Kidney (tissue), 14 donors: ENCODE measurements around the gene GALNT17. TPM values are rescaled to one million over a fixed set of nuclear protein-coding genes. Genes with fewer than 3 reads are reported as not detected.
A peak's percentile ranks its signal among the peaks of the same experiment; 100 is the strongest.

Source experiments
- DNase-seq, 5 donors: peaks; one replicate each; pipeline ENCODE4 v3.0.0-alpha.2; 2013 to 2020
- FAIRE-seq: peaks from 2 replicates; lab custom pipeline; 2012; peaks lifted over from hg19 to GRCh38; lab: Jason Lieb, UNC
- H3K27ac ChIP-seq, 2 donors: one replicate each; pipeline ENCODE4 v1.7.0; 2013; ENCODE audit warnings: low read depth in 2 of 2, low read length in 2 of 2, inconsistent platforms in 1 of 2
- H3K27me3 ChIP-seq: one replicate; pipeline ENCODE4 v1.7.1; 2013; ENCODE audit warnings: low read length, inconsistent platforms; ENCODE audit not compliant: control insufficient read depth, insufficient read depth
- H3K36me3 ChIP-seq, 3 donors: one replicate each; pipeline versions ENCODE4 v1.7.0 to v1.7.1; 2013; ENCODE audit warnings: low read length in 3 of 3, control low read depth in 1 of 3, inconsistent platforms in 1 of 3; ENCODE audit not compliant: insufficient read depth in 3 of 3, control insufficient read depth in 2 of 3
- H3K4me1 ChIP-seq, 3 donors: one replicate each; pipeline versions ENCODE4 v1.7.0 to v1.7.1; 2013; ENCODE audit warnings: low read length in 3 of 3, inconsistent platforms in 1 of 3, low read depth in 1 of 3; ENCODE audit not compliant: control insufficient read depth in 2 of 3, insufficient read depth in 2 of 3
- H3K4me3 ChIP-seq, 3 donors: one replicate each; pipeline versions ENCODE4 v1.7.0 to v1.8.1; 2013; ENCODE audit warnings: low read length in 3 of 3, control low read depth in 1 of 3, inconsistent platforms in 1 of 3
- H3K9ac ChIP-seq, 3 donors: one replicate each; pipeline versions ENCODE4 v1.7.0 to v1.7.1; 2013; ENCODE audit warnings: low read length in 3 of 3, control low read depth in 1 of 3, inconsistent platforms in 1 of 3
- H3K9me3 ChIP-seq, 3 donors: one replicate each; pipeline versions ENCODE4 v1.7.0 to v1.7.1; 2013; ENCODE audit warnings: low read length in 3 of 3, control low read depth in 1 of 3, inconsistent platforms in 1 of 3; ENCODE audit not compliant: control insufficient read depth in 2 of 3, insufficient read depth in 1 of 3
- intact Hi-C: fragments of 100-400 bp; cut with DNase I; formaldehyde crosslinking; loops from one replicate; pipeline ENCODE4 v1.11.1; 2022
- polyA plus RNA-seq: library from polyadenylated mRNA; stranded (reverse); fragments of 350-450 nt; fragmentation: Illumina TruSeq; extraction: RNeasy Lipid Tissue Mini Kit (QIAGEN cat#74804); gene quantifications from one replicate; pipeline ENCODE4 v1.2.3, GENCODE V29; 2014; ENCODE audit warnings: low read depth, low replicate concordance; ENCODE audit not compliant: insufficient read depth
- total RNA-seq: library from RNA; stranded (reverse); fragmentation: NEBNext Ultra II Directional; extraction: Animal tissue kit (Norgen Biotek cat#: 25700); gene quantifications from one replicate; pipeline ENCODE4 v1.2.1, GENCODE V29; 2021
- TF ChIP-seq, protein P1 (sequence below): IDR thresholded peaks from 3 replicates; pipeline ENCODE4 v1.5.1; 2012; ENCODE audit warnings: mild to moderate bottlenecking, moderate library complexity, borderline replicate concordance; ENCODE audit not compliant: insufficient read depth; ENCODE audit errors: extremely low read depth
- donor health status: control.
- donor health status: control.
- donor health status: control.
- donor health status: control.
- donor health status: control.
- donor health status: DM: yes; HTN: yes; CAD: no.
- donor health status: Normal renal cell carcinoma (clear cell type).

Gene GALNT17
- total and polyA plus RNA-seq, 2 donors from 2014 or later = 2.4 to 5.5 TPM

DNA sequence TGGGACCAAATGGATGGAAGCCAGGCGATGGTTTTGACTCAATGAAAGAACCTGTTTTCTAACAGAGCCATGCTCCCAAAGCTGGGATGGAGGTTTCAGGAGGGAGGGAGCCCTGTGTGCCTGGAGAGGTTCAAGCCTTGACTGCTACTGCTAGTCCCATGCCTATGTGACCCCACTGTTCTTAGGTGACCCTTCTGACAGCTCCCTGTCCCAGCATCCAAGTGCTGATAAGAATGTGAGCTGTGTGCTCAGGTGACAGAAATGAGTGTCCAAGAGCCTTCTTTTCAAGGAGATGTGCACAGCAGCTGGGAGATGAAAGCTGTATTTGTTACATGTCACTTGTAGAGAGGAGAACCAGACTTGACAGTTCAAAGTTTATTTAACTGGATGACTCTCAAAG lies 595.4 kb downstream of the GALNT17 start:
- no peak for FAIRE-seq

DNA sequence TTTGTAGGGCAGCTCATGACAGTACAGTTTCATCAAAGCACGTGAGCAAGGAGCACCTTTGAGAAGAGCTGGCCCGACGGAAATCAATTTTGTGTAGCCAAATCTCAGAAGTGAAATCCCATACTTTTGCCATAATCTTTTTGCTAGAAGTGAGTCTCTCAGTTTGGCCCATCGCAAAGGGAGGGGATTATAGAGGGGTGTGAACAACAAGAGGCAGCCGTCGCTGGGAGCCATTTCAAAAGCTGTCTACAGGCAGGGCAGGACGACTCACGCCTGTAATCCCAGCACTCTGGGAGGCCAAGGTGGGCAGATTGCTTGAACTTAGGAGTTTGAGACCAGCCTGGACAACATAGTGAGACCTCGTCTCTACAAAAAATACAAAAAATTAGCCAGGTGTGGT lies 599.8 kb downstream of the GALNT17 start:
- DNase-seq = no peak
- H3K9ac ChIP-seq = no peak overlapping the region
- TF ChIP-seq, protein P1, sequence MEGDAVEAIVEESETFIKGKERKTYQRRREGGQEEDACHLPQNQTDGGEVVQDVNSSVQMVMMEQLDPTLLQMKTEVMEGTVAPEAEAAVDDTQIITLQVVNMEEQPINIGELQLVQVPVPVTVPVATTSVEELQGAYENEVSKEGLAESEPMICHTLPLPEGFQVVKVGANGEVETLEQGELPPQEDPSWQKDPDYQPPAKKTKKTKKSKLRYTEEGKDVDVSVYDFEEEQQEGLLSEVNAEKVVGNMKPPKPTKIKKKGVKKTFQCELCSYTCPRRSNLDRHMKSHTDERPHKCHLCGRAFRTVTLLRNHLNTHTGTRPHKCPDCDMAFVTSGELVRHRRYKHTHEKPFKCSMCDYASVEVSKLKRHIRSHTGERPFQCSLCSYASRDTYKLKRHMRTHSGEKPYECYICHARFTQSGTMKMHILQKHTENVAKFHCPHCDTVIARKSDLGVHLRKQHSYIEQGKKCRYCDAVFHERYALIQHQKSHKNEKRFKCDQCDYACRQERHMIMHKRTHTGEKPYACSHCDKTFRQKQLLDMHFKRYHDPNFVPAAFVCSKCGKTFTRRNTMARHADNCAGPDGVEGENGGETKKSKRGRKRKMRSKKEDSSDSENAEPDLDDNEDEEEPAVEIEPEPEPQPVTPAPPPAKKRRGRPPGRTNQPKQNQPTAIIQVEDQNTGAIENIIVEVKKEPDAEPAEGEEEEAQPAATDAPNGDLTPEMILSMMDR = no peak
- H3K9me3 ChIP-seq = no peaks in the 10 kb centered on the region
- no peak overlapping the region for H3K4me3 ChIP-seq
- intact Hi-C loops = loop anchor here (5.0 kb wide), 1 partner anchor 874 kb away; no protein-coding TSS in a partner anchor
- no peaks in the 10 kb centered on the region for H3K27me3 ChIP-seq
- no peak for FAIRE-seq
- H3K36me3 ChIP-seq = no peaks in the 10 kb centered on the region
- H3K4me1 ChIP-seq = no peaks in the 10 kb centered on the region
- no peak overlapping the region for H3K27ac ChIP-seq

More for the DNA sequence above, 595.4 kb downstream of the GALNT17 start:
- Histone ChIP-seq H3K4me1 (no peaks in the 10 kb centered on the region), H3K9ac (no peak overlapping the region), H3K27ac (no peak overlapping the region), H3K4me3 (no peak overlapping the region), H3K9me3 (no peaks in the 10 kb centered on the region), H3K36me3 (no peaks in the 10 kb centered on the region), H3K27me3 (no peaks in the 10 kb centered on the region)
- DNase-seq = no peak
- TF ChIP-seq, protein P1 = no peak
- intact Hi-C loops = no loop called here

DNA sequence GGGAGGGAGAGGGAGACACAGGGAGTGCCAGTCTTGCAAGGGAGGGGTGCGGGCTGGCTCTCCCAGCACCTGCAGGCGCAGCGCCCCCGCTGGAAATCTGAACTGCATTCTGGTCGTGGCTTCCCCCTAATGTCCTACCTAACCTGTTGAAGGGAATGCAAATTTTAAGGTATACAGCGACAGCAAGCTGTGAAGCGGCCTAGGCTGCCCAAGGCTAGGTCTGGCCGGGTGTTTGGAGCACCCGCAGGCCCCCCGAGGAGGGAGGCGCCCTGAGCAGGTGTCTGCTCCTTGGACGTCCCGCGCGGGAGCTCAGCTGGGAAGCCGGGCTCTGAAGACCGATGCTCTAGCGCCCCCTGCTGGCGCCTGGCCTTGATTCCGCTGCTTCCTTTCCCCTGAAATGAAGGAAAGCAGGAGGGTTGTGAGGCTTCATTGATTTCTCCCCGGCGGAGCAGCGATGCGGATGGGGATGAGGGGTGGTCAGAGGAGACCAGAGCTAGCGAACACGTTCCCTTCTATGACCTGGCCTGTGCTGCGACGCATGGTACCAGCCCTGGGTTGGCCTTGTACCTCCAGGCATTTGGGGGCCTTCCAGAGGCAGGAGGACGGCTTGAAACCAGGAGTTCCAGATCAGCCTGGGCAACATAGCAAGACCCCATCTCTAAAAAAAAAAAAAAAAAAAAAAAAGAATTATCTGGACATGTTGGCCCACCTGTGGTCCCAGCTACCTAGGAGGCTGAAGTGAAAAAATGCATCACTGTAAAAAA lies 601.3 kb downstream of the GALNT17 start:
- H3K4me3 ChIP-seq = no peak overlapping the region

More for the DNA sequence above, 601.3 kb downstream of the GALNT17 start:
- intact Hi-C loops = loop anchor here (5.0 kb wide), 1 partner anchor 876 kb away; no protein-coding TSS in a partner anchor
- Histone ChIP-seq H3K27me3 (no peaks in the 10 kb centered on the region), H3K27ac (no peak overlapping the region), H3K9me3 (no peaks in the 10 kb centered on the region), H3K9ac (no peak overlapping the region), H3K36me3 (no peaks in the 10 kb centered on the region), H3K4me1 (no peaks in the 10 kb centered on the region)
- DNase-seq (peak; percentile 91 to 94 (median 93)), FAIRE-seq (no peak)
- TF ChIP-seq, protein P1 = peak; percentile 92
